ENCODE measurements around the gene PPP2R3B. TPM values are rescaled to one million over a fixed set of nuclear protein-coding genes. Genes with fewer than 3 reads are reported as not detected.

The PPP2R3B gene
- total and polyA plus RNA-seq, 2 of the 4 experiments (the other 2 are of a cell fraction), result 13.2 to 13.3 TPM

- H2BK20ac ChIP-seq (ENCODE audit: low read depth, low read length), result no peak overlapping the region
- H2AK9ac ChIP-seq (replicated peaks; ENCODE audit: low read depth, low read length, poor library complexity), result no peak overlapping the region
- H3K4ac ChIP-seq (ENCODE audit: low read depth, low read length), result no peak overlapping the region
- H4K20me1 ChIP-seq (ENCODE audit: insufficient read depth, low read length), result no peaks in the 10 kb centered on the region
- DNase-seq (peak; percentile 58), ATAC-seq (ENCODE audit: low read depth) (peak; percentile 6)
- no peaks in the 10 kb centered on the region for H3K9me1 ChIP-seq (ENCODE audit: insufficient read depth, low read length)
- H3K9ac ChIP-seq (ENCODE audit: low read depth, low read length), result no peak overlapping the region
- H3K4me3 ChIP-seq (ENCODE audit: insufficient read depth, low read depth, low read length), result no peak overlapping the region
- ChIA-PET CTCF (no interaction called here), POLR2A (ENCODE audit: unreplicated experiment) (no interaction called here)
- no peaks in the 10 kb centered on the region for H3K36me3 ChIP-seq (ENCODE audit: control insufficient read depth, insufficient read depth, low read length)
- H2BK15ac ChIP-seq (ENCODE audit: low read depth, low read length), result no peak overlapping the region
- no peak overlapping the region for H3K23ac ChIP-seq (ENCODE audit: low read depth, low read length)
- H2BK5ac ChIP-seq (ENCODE audit: low read depth, low read length, poor library complexity, severe bottlenecking), result no peak overlapping the region
- no peak overlapping the region for H4K5ac ChIP-seq (ENCODE audit: low read depth, low read length)
- no peak overlapping the region for H3K27ac ChIP-seq (ENCODE audit: insufficient read depth, low read length)
- no peak overlapping the region for H4K8ac ChIP-seq (ENCODE audit: low read depth in 2 of 2, low read length in 2 of 2)
- no peaks in the 10 kb centered on the region for H3K9me3 ChIP-seq (ENCODE audit: control insufficient read depth, insufficient read depth, low read length)
- in situ Hi-C loops (cut with MboI; ENCODE audit: low sequenced_read_pairs) (no loop called here), intact Hi-C loops (cut with micrococcal nuclease) (no loop called here), dilution Hi-C loops (cut with HindIII; ENCODE audit: low sequenced_read_pairs, unreplicated experiment) (no loop called here)
- H3K56ac ChIP-seq (ENCODE audit: extremely low read depth, insufficient read depth, low read length), result no peak overlapping the region
- no peak overlapping the region for H3K4me2 ChIP-seq (ENCODE audit: low read depth, low read length)
- no peak overlapping the region for H3K14ac ChIP-seq (replicated peaks; ENCODE audit: low read depth, low read length)
- no TSS peak for BruUV-seq (replicated peaks)
- H3K4me1 ChIP-seq (ENCODE audit: control insufficient read depth, insufficient read depth, low read length), result peaks cover 2% of the 10 kb centered on the region; the same call in 1 of the 2 replicates
- no peak overlapping the region for H3K18ac ChIP-seq (ENCODE audit: low read depth, low read length)
- no peak overlapping the region for H2AK5ac ChIP-seq (ENCODE audit: low read depth, low read length)
- TF ChIP-seq ELK1 (IDR thresholded peaks at IDR 0.05; ENCODE audit: borderline replicate concordance, low read depth, low read length) (no peak), CHD1 (IDR thresholded peaks at IDR 0.05; ENCODE audit: low read depth, low read length) (no peak), BHLHE40 (IDR thresholded peaks at IDR 0.05; ENCODE audit: low read depth, low read length) (no peak), POLR2A (IDR thresholded peaks at IDR 0.05; ENCODE audit: low read depth, low read length) (no peak), SMC3 (IDR thresholded peaks at IDR 0.05; ENCODE audit: low read depth, low read length) (no peak), RFX5 (IDR thresholded peaks at IDR 0.05; ENCODE audit: low read depth, low read length) (no peak), MXI1 (IDR thresholded peaks at IDR 0.05; ENCODE audit: borderline replicate concordance, low read depth, low read length) (no peak), RCOR1 (IDR thresholded peaks at IDR 0.05; ENCODE audit: insufficient replicate concordance, low read length) (no peak), FOS (IDR thresholded peaks at IDR 0.05; ENCODE audit: low read depth, low read length) (no peak), MAZ (IDR thresholded peaks at IDR 0.05; ENCODE audit: borderline replicate concordance, low read depth, low read length) (no peak), CEBPB (IDR thresholded peaks at IDR 0.05; ENCODE audit: low read depth, low read length) (no peak), CTCF (conservative IDR thresholded peaks at IDR 0.05; ENCODE audit: low read depth, low read length) (no peak), RAD21 (IDR thresholded peaks at IDR 0.05; ENCODE audit: low read length) (no peak), MAFK (IDR thresholded peaks at IDR 0.05; ENCODE audit: low read depth, low read length) (no peak), NFE2L2 (IDR thresholded peaks at IDR 0.05; ENCODE audit: low read depth, low read length) (no peak)
- no peaks in the 10 kb centered on the region for H3K27me3 ChIP-seq (ENCODE audit: control insufficient read depth, insufficient read depth, low read length)
- peaks cover 0 to 6% of the 10 kb centered on the region in 2 experiments; a peak in 2 of 4 replicates for H3K79me1 ChIP-seq (ENCODE audit: low read depth in 1 of 2, low read length in 2 of 2)
- 83% methylated on average over 24 of the region's 38 CpGs; no CpG with 5 or more reads in 1 of the 2 experiments for WGBS, 2 experiments (ENCODE audit: extremely low coverage in 2 of 2, insufficient read length in 1 of 2)
- H4K91ac ChIP-seq (ENCODE audit: insufficient read depth, low read depth, low read length), result no peak overlapping the region
- H2BK120ac ChIP-seq (ENCODE audit: low read depth, low read length), result no peak overlapping the region
- H2AFZ ChIP-seq (replicated peaks; ENCODE audit: low read length, poor library complexity), result no peak overlapping the region
Measured at GRCh38 chrX:323721-324628, 62.7 kb downstream of the PPP2R3B start.
